ENCODE results near the gene PRPF8. TPM values are rescaled to one million over a fixed set of nuclear protein-coding genes. Genes with fewer than 3 reads are reported as not detected.
"Not testable (repeated sequence)": the region's sequence is repeated elsewhere in the genome, so short reads cannot be mapped to it uniquely, and the experiment has no call there.

PRPF8 gene
- total RNA-seq, 3 donors from 2014 or later: 506 to 585 (median 522) TPM

DNA sequence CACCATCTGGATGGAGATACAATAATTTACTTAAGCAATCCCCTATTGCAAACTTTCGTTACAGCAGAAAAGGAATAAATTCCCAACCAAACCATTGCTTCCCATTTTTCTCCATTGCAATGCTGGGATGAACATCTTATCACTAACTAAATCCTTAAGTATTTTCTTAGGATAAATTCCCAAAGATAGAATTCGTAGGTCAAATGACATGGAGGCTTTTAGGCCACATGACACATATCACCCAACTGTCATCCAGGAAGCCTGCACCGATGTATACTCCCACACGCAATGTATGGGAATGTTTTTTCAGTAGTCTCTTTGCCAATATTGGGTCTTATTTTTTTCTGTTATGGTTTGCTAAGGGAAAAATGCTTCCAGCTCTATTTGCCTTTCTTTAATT lies 27.1 kb upstream of the PRPF8 start:
- no peak overlapping the region for H3K4me3 Mint-ChIP-seq
- DNase-seq (no peak), ATAC-seq (no peak)
- peaks cover 27% of the 10 kb centered on the region for H3K4me1 Mint-ChIP-seq (ENCODE audit: low read depth)
- no peaks in the 10 kb centered on the region for H3K9me3 Mint-ChIP-seq
- H3K36me3 Mint-ChIP-seq (ENCODE audit: insufficient read depth): peaks cover 5% of the 10 kb centered on the region
- H3K27me3 Mint-ChIP-seq (ENCODE audit: low read depth): peaks cover 14% of the 10 kb centered on the region

DNA sequence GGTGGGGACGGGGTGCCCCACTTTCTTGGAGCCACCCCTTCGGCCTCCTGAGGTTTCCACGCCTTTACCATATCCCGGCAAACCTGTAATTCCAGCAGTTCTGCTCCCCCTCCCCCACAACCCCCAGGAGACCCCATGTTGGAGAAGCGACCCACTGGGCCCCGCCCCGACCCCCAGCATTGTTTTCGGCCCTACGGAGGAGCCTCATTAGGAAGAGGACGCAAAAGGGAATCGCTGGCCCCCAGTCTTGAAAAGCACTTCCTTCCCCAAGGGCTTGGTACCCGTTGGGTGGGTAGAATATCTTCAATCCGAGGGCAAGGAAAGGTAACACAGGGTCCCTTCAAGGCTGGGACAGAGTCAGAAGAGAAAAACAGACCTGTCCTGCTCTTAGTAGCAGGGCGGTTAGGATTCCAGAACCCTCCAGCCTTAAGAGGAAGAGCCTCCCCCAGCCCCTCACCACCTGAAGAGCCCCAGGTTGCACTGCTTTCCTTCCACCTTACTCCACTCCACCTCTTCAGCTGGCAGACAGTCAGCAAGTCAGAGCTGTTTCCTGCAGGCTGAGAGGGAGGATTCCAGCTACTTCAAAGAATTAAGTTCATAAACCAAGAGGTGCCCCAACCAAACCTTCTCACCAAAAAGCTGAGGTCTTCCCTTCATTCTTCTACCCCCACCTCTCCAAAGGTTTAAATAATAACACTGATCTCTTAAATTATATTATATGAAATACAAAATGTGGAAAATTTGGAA lies 26.3 kb upstream of the PRPF8 start:
- DNase-seq (no peak), ATAC-seq (no peak)
- peaks cover 27% of the 10 kb centered on the region for H3K4me1 Mint-ChIP-seq (ENCODE audit: low read depth)
- no peaks in the 10 kb centered on the region for H3K9me3 Mint-ChIP-seq
- peak overlapping the region; percentile 62 for H3K4me3 Mint-ChIP-seq
- H3K36me3 Mint-ChIP-seq (ENCODE audit: insufficient read depth): peaks cover 5% of the 10 kb centered on the region
- peaks cover 17% of the 10 kb centered on the region for H3K27me3 Mint-ChIP-seq (ENCODE audit: low read depth)

DNA sequence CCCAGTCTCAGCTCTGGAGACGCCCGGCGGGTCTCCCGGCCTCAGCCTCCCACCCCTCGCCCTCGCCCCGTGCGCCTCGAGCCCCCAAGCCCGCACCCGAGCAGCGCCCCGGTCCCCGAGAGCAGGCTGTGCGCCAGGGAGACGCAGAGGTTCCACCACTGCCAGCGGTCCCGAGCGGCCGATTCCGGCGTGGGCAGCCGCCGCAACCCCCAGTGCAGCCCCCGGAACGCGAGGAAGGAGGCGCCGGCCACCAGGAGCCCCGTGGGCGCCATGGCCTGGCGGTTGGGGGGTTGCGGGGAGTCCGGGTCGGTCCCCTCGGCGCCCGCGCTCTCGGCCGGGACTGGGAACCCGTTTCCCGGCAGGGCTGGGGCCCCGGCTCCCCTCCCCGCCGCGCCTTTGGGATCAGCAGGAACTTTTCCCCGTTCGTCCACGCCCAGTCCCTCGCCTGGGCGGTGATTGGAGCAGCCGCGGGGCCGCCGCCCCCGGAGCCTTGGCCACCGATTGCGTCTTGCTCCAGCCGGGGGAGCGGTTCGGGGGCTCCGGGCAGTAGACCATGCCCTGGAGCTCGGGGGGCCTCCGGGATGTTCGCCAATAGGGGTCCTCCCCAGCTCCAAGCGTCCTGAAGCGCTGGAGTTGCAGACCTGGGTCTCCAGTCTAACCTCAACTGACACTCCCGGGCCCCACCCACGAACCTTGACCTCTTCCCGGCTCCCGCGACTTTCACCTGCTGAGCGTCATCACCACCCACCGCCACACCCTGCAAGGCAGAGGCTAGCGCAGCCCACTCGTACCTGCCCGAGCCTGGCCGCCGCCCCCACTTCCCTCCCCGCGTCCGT lies 25.5 kb upstream of the PRPF8 start, which contains the start of gene TLCD2:
TSS of gene TLCD2 (minus strand) at position 407 of the 836 bp plus-strand sequence. CDS start at position 272, 135 bp downstream.
- ATAC-seq (peak; percentile 44 to 51), DNase-seq (no peak)
- H3K27me3 Mint-ChIP-seq (ENCODE audit: low read depth): peaks cover 22% of the 10 kb centered on the region
- no peaks in the 10 kb centered on the region for H3K9me3 Mint-ChIP-seq
- peaks cover 5% of the 10 kb centered on the region for H3K36me3 Mint-ChIP-seq (ENCODE audit: insufficient read depth)
- peaks cover 27% of the 10 kb centered on the region for H3K4me1 Mint-ChIP-seq (ENCODE audit: low read depth)
- H3K4me3 Mint-ChIP-seq: peak within 1 kb of the TSS; percentile 62

DNA sequence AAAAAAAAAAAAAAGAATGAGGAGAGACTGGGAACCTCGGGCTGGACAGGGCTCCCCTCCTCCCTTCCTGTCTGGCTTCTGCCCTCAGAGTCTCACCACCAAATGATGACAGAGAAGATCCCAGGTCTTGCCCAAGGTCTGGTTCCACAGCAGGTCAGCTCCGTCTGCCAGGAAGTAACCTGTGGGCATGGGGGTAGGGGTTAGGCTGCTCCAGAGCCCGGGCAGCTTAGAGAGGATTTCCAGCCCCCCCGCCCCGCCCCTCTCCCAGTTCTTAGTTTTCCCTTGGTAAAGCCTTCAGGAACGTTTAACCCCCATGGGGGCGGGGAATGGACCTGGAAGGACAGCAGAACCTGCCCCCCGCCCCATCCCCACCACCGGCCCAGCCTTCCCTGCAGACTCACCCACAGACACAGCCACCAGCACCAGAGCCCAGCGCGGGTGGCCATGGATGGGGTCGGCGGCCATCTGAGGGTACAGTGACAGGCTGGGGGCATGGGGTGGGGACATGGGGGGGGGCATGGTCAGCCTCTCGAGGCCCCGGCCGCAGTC lies 24.8 kb upstream of the PRPF8 start:
- H3K4me1 Mint-ChIP-seq (ENCODE audit: low read depth): peaks cover 24% of the 10 kb centered on the region
- DNase-seq (no peak), ATAC-seq (peak in 1 of 2 donors; percentile 14)
- peaks cover 25% of the 10 kb centered on the region for H3K27me3 Mint-ChIP-seq (ENCODE audit: low read depth)
- H3K4me3 Mint-ChIP-seq: peak overlapping the region; percentile 38
- H3K9me3 Mint-ChIP-seq: no peaks in the 10 kb centered on the region
- peaks cover 5% of the 10 kb centered on the region for H3K36me3 Mint-ChIP-seq (ENCODE audit: insufficient read depth)

DNA sequence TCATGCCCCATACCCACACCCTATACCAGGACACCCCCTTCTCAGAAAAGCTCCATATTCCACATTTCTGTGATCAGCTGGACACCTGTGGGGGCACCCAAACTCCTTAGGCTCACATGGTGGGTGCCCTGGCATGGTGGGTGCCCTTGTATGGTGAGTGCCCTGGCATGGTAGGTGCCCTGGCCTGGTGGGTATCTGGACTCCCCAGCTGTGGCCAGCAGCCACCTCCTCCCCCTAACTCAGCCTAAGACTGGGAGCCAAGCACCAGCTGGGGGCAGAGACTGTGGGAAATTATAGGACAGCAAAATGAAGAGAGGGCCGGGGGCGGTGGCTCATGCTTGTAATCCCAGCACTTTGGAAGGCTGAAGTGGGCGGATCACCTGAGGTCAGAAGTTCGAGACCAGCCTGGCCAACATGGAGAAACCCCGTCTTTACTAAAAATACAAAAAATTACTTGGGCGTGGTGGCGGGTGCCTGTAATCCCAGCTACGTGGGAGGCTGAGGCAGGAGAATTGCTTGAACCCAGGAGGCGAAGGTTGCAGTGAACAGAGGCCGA lies 24.2 kb upstream of the PRPF8 start:
- H3K27me3 Mint-ChIP-seq (ENCODE audit: low read depth): peaks cover 25% of the 10 kb centered on the region
- not testable (repeated sequence) for DNase-seq; H3K9me3 Mint-ChIP-seq; ATAC-seq; H3K36me3 Mint-ChIP-seq (ENCODE audit: insufficient read depth)
- H3K4me3 Mint-ChIP-seq: peak overlapping the region; percentile 35
- H3K4me1 Mint-ChIP-seq (ENCODE audit: low read depth): peaks cover 22% of the 10 kb centered on the region

DNA sequence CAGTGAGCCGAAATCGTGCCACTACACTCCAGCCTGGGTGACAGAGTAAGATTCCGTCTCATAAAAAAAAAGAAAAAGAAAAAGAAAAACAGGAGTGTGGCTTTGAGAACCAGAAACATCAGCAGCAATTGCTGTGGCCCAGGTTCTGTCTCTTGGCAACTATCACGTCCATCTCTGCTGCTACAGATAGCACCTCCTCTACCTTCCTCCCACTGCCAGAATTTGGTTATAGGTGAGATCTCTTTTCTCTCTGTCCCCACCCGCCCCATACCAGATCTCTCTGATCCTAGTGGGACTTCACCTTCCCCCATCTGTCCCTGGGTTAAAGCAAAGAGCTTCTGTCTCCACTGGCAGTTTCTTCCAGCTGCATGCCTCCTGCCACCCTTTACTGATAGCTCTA lies 22.4 kb upstream of the PRPF8 start:
- peaks cover 2% of the 10 kb centered on the region for H3K36me3 Mint-ChIP-seq (ENCODE audit: insufficient read depth)
- ATAC-seq (no peak), DNase-seq (no peak)
- peaks cover 25% of the 10 kb centered on the region for H3K27me3 Mint-ChIP-seq (ENCODE audit: low read depth)
- peaks cover 22% of the 10 kb centered on the region for H3K4me1 Mint-ChIP-seq (ENCODE audit: low read depth)
- no peak overlapping the region for H3K4me3 Mint-ChIP-seq
- no peaks in the 10 kb centered on the region for H3K9me3 Mint-ChIP-seq

DNA sequence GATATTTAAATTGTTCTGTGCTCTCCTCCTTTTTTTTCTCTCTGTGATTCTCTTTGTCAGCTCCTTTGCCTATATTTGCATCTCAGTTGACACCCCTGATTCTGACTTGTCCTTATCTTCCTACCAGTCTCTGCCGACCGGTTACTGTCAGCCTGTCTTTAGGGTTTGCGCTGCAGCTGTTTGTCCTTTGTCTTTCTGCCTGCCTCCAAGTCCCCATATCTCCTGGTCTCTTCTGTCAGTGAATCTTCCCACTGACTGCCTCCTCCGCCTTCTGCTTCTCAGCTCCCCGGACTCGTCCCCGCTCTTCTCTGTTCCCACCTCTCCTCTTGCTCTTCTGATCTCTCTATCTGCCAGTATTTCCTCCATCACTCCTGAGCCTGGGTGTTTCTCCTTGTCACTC lies 20.3 kb upstream of the PRPF8 start:
- no peak for DNase-seq
- Mint-ChIP-seq H3K9me3 (no peaks in the 10 kb centered on the region), H3K36me3 (ENCODE audit: insufficient read depth) (no peaks in the 10 kb centered on the region), H3K4me3 (no peak overlapping the region), H3K4me1 (ENCODE audit: low read depth) (peaks cover 10% of the 10 kb centered on the region), H3K27me3 (ENCODE audit: low read depth) (peaks cover 25% of the 10 kb centered on the region)
- no peak for ATAC-seq

DNA sequence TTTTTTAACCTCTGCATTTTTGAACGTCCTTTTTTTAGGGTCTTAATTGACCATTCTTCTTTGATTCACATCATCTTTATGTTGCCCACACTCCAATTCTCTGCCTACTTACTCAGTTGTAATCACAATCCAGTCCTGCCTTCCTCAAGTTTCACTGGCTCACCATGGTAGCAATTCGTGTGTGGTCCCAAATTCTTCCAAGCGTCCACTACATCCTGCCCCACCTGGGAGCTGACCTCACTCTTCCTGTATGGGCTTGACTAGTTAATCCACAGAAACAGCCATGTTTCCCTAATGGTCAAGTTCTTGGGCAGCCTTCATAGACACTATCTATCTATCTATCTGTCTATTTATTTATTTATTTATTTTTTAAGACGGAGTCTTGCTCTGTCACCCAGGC lies 18.4 kb upstream of the PRPF8 start:
- Mint-ChIP-seq H3K4me1 (ENCODE audit: low read depth) (peaks cover 8% of the 10 kb centered on the region), H3K4me3 (no peak overlapping the region), H3K27me3 (ENCODE audit: low read depth) (peaks cover 19% of the 10 kb centered on the region), H3K9me3 (no peaks in the 10 kb centered on the region), H3K36me3 (ENCODE audit: insufficient read depth) (no peaks in the 10 kb centered on the region)
- ATAC-seq (no peak), DNase-seq (no peak)

DNA sequence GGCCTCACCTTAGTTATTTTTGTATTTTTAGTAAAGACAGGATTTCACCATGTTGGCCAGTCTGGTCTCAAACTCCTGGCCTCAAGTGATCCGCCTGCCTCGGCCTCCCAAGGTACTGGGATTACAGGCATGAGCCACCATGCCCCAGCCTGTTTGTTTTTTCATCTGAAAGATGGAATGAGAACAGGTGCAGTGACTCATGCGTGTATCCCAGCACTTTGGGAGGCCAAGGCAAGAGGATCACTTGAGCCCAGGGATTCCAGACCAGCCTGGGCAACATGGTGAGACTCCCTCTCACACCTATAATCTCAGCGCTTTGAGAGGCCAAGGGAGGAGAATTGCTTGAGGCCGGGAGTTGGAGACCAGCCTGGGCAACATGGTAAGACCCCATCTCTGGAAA lies 15.2 kb upstream of the PRPF8 start:
- not testable (repeated sequence) for H3K4me1 Mint-ChIP-seq (ENCODE audit: low read depth); H3K9me3 Mint-ChIP-seq; H3K36me3 Mint-ChIP-seq (ENCODE audit: insufficient read depth); DNase-seq; H3K27me3 Mint-ChIP-seq (ENCODE audit: low read depth); ATAC-seq; H3K4me3 Mint-ChIP-seq

DNA sequence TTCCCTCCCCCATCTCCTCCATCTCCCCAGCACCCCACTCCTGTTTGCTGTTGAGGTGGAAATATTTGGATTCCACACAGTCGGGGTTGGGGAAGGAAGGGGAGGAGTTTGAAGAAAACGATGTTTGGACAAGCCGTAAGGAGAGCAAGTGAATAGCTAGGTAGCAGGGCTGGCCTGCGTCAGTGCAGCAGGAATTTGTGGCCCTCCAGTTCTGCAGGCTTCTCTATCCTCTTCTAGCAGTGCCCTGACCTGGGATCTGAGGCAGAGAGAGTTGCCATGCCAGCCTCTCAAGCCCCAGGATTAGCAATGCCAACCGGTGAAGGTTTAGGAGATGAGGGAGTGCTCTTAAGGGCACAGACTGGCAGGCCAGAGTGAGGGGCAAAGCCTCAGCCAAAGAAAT lies 13.0 kb upstream of the PRPF8 start:
- Mint-ChIP-seq H3K27me3 (ENCODE audit: low read depth) (peaks cover 2% of the 10 kb centered on the region), H3K9me3 (no peaks in the 10 kb centered on the region), H3K4me3 (no peak overlapping the region), H3K36me3 (ENCODE audit: insufficient read depth) (no peaks in the 10 kb centered on the region), H3K4me1 (ENCODE audit: low read depth) (no peaks in the 10 kb centered on the region)
- DNase-seq (no peak), ATAC-seq (no peak)

DNA sequence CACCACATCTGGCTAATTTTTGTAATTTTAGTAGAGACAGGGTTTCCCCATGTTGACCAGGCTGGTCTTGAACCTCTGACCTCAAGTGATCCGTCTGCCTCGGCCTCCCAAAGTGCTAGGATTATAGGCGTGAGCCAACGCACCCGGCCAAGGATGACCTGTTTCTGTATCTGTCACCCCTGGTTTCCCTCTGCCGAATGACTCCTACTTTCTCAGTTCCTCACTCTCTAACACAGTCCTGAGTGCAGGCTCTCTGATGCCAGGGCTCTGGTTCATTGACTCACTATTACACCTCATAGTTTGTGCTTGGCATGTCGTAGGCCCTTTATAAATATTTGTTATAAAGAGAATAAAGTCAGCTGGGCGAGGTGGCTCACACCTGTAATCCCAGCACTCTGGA lies 10.7 kb upstream of the PRPF8 start:
- H3K9me3 Mint-ChIP-seq: no peaks in the 10 kb centered on the region
- H3K36me3 Mint-ChIP-seq (ENCODE audit: insufficient read depth): no peaks in the 10 kb centered on the region
- DNase-seq (no peak), ATAC-seq (no peak)
- no peaks in the 10 kb centered on the region for H3K4me1 Mint-ChIP-seq (ENCODE audit: low read depth)
- no peak overlapping the region for H3K4me3 Mint-ChIP-seq
- H3K27me3 Mint-ChIP-seq (ENCODE audit: low read depth): peaks cover 2% of the 10 kb centered on the region

DNA sequence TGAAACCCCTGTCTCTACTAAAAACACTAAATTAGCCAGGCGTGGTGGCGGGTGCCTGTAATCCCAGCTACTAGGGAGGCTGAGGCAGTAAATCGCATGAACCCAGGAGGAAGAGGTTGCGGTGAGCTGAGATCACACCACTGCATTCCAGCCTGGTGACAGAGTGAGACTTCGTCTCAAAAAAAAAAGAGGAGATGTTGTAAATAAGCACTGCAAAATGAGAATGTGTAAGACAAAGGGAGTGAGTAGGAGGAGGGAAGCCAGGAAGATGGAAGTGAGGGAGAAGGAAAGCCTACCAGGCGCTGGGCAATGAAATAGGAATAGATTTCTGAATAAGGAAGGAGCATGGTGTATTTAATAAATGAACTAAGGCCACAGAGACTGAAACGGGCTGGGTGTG lies 8.7 kb upstream of the PRPF8 start:
- peaks cover 2% of the 10 kb centered on the region for H3K27me3 Mint-ChIP-seq (ENCODE audit: low read depth)
- no peaks in the 10 kb centered on the region for H3K36me3 Mint-ChIP-seq (ENCODE audit: insufficient read depth)
- H3K4me1 Mint-ChIP-seq (ENCODE audit: low read depth): no peaks in the 10 kb centered on the region
- no peak for ATAC-seq
- DNase-seq: no peak
- no peaks in the 10 kb centered on the region for H3K9me3 Mint-ChIP-seq
- no peak overlapping the region for H3K4me3 Mint-ChIP-seq

DNA sequence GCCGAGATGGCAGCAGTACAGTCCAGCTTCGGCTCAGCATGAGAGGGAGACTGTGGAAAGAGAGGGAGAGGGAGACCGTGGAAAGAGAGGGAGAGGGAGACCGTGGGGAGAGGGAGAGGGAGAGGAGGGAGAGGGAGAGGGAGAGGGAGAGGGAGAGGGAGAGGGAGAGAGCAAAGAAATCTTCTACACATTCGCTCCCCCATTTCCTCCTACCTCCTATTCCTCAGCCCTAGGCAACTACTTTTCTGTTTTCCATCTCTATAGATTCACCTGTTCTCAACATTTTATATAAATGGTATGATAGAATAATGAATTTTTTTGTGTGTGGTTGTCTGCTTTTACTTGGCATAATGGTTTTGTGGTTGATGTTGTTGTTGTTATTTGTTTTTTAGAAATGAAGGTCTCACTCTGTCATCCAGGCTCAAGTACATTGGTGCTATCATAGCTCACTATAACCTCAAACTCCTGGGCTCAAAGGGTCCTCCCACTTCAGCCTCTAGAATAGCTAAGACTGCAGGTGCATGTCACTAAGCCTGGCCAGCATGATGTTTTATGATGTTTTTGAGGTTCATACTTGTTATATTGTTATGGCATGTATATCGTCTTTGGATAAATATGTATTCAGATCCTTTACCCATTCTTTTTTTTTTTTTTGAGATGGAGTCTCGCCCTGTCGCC lies 6.0 kb upstream of the PRPF8 start:
- Mint-ChIP-seq H3K27me3 (ENCODE audit: low read depth) (peaks cover 2% of the 10 kb centered on the region), H3K9me3 (no peaks in the 10 kb centered on the region), H3K4me1 (ENCODE audit: low read depth) (peaks cover 1% of the 10 kb centered on the region), H3K4me3 (no peak overlapping the region), H3K36me3 (ENCODE audit: insufficient read depth) (no peaks in the 10 kb centered on the region)
- ATAC-seq (no peak), DNase-seq (no peak)

DNA sequence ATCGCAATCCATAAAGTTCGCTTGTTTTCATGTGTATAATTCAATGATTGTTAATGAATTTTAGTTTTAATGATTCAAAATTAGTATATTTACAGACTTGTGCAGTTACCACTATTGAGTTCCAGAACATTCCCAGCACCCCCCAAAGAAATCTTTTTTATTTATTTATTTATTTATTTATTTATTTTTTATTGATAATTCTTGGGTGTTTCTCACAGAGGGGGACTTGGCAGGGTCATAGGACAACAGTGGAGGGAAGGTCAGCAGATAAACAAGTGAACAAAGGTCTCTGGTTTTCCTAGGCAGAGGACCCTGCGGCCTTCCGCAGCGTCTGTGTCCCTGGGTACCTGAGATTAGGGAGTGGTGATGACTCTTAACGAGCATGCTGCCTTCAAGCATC lies 3.7 kb upstream of the PRPF8 start:
- DNase-seq; H3K9me3 Mint-ChIP-seq; ATAC-seq; H3K36me3 Mint-ChIP-seq (ENCODE audit: insufficient read depth); H3K4me3 Mint-ChIP-seq; H3K27me3 Mint-ChIP-seq (ENCODE audit: low read depth): not testable (repeated sequence)
- H3K4me1 Mint-ChIP-seq (ENCODE audit: low read depth): peaks cover 16% of the 10 kb centered on the region

Data from activated T-cell treated with anti-CD3 and anti-CD28 coated beads, Interleukin-2, amount 50 U/mL, for 4 hours (primary cell).